ENCODE measurements around the gene BIN1.

Gene BIN1

GRCh38 chr2:127074936-127075335 lies 32.0 kb downstream of the BIN1 start:
- no peak for DNase-seq (ENCODE audit: low read depth)

- DNase-seq (ENCODE audit: low read depth), result no peak
Measured at GRCh38 chr2:127074358-127074757, 32.6 kb downstream of the BIN1 start.

GRCh38 chr2:127072970-127073369 lies 34.0 kb downstream of the BIN1 start:
- DNase-seq (ENCODE audit: low read depth), result no peak

GRCh38 chr2:127072396-127072795 lies 34.6 kb downstream of the BIN1 start:
- DNase-seq (ENCODE audit: low read depth), result no peak

- DNase-seq (ENCODE audit: low read depth), result no peak
Measured at GRCh38 chr2:127071901-127072328, 35.0 kb downstream of the BIN1 start.

- DNase-seq (ENCODE audit: low read depth), result no peak
Measured at GRCh38 chr2:127070221-127070620, 36.7 kb downstream of the BIN1 start.

GRCh38 chr2:127069536-127069935 lies 37.4 kb downstream of the BIN1 start:
- DNase-seq (ENCODE audit: low read depth), result no peak

- DNase-seq (ENCODE audit: low read depth), result no peak
Measured at GRCh38 chr2:127069003-127069402, 38.0 kb downstream of the BIN1 start.

GRCh38 chr2:127068351-127068741 lies 38.6 kb downstream of the BIN1 start:
- no peak for DNase-seq (ENCODE audit: low read depth)

- peak; percentile 60 for DNase-seq (ENCODE audit: low read depth)
Measured at GRCh38 chr2:127067620-127068350, 39.2 kb downstream of the BIN1 start.

GRCh38 chr2:127066942-127067341 lies 40.0 kb downstream of the BIN1 start:
- no peak for DNase-seq (ENCODE audit: low read depth)

GRCh38 chr2:127065940-127066318 lies 41.0 kb downstream of the BIN1 start:
- DNase-seq (ENCODE audit: low read depth), result no peak

GRCh38 chr2:127065299-127065939 lies 41.5 kb downstream of the BIN1 start:
- DNase-seq (ENCODE audit: low read depth), result no peak

- DNase-seq (ENCODE audit: low read depth), result peak; percentile 95
Measured at GRCh38 chr2:127064642-127065250, 42.2 kb downstream of the BIN1 start.

GRCh38 chr2:127063701-127064590 lies 43.0 kb downstream of the BIN1 start:
- no peak for DNase-seq (ENCODE audit: low read depth)

- peak; percentile 30 for DNase-seq (ENCODE audit: low read depth)
Measured at GRCh38 chr2:127061375-127062273, 45.3 kb downstream of the BIN1 start.

- no peak for DNase-seq (ENCODE audit: low read depth)
Measured at GRCh38 chr2:127060264-127060945, 46.5 kb downstream of the BIN1 start.

GRCh38 chr2:127059559-127059958 lies 47.4 kb downstream of the BIN1 start:
- DNase-seq (ENCODE audit: low read depth), result no peak

GRCh38 chr2:127058954-127059252 lies 48.1 kb downstream of the BIN1 start:
- no peak for DNase-seq (ENCODE audit: low read depth)

- DNase-seq (ENCODE audit: low read depth), result no peak
Measured at GRCh38 chr2:127058246-127058953, 48.6 kb downstream of the BIN1 start.

Data from iris pigment epithelial cell (primary cell).